Activated CD4-positive, alpha-beta T cell treated with anti-CD3 and anti-CD28 coated beads, Interleukin-2, amount 50 U/mL, for 16 hours (primary cell): Measurements from ENCODE around the gene MED25.
A peak's percentile ranks its signal among the peaks of the same experiment; 100 is the strongest.

Experiments used
- DNase-seq: peaks from one replicate; pipeline ENCODE4 v3.0.0-alpha.2; 2020

Gene MED25

GRCh38 chr19:49817964-49818648 is at the start of gene MED25:
MED25 (plus strand) TSS chr19:49818289; CDS start chr19:49818342, 53 bp downstream.
- peak; percentile 87 for DNase-seq

DNA sequence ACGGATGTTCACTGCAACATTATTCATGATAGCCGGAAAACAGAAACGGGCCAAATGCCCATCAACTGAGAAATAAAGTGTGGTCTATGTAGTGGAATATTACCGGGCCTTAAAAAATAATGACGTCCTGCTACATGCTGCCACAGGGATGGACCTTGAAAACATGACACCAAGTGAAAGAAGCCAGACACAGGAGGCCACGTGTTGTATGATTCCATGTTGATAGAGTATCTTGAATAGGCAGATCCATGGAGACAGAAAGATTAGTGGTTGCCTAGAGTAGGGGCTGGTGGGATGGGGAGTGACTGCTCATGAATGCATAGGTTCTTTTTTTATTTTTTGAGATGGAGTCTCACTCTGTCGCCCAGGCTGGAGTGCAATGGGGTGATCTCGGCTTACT is 47.6 kb upstream of the MED25 start:
- DNase-seq = no peak

GRCh38 chr19:49771674-49772139 is 46.4 kb upstream of the MED25 start:
- no peak for DNase-seq

DNA sequence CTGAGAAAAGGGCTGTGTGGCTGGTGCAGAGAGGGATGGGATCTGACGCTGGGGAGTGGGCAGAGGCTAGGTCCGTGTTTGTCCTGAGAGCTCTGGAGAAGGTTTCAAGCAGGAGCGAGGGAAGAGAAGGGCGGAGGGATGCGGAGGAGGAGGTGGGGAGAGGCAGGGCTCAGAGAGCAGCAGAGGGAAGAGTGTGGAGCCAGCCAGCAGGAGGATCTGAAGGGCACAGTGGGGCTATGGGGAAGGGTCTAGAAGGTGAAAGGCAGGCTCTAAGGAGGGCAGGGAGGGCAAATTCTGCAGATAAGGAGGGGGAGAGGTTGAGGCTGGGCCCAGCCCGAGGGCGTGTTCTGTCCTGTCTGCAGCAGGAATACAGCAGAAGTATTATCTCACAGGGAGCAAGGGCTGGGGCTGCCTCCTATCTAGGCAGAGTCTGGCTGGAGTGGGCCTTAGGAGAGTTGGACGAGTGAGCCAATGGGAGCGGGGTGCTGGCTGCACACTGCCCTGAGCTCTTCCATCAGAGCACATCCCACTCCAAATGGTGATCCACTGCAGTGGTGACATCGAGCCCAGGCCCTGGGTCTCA is 45.1 kb upstream of the MED25 start:
- DNase-seq = no peak

DNA sequence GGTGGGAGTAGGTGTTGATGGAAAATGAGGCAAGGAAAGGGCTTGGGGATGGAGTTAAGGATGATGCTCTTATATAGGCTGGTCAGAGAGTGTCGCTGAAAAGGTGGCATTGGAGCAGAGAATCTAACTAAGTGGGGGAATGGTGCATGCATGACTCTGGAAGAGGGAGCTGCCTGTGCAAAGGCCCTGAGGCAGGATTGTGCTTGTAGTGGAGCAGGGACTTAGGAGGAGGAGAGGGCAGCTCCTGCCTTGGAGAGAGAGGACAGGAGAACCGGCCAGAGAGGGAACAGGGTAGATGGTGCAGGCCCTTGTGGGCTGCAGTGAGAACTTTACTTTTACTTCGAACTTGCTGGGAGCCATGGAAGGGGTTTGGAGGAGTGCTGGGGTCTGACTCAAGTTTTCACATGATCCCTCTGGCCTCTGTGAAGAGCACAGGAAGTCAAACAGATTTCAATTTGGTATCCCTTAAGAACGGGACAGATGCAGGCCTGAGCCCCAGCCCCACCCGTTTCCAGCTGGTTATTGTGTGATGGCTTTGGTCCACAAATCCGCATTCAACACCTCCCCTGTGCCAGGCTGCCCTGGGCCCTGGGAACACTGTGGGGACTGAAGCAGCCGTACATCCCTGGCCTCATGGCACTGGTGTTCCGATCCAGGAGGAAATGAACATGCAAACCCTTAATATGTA is 44.3 kb upstream of the MED25 start:
- DNase-seq = no peak

- no peak for DNase-seq
These were observed 43.1 kb upstream of the MED25 start for GRCh38 chr19:49774969-49775368.

GRCh38 chr19:49775742-49776370 is 42.2 kb upstream of the MED25 start:
- DNase-seq = no peak

- DNase-seq = no peak
These were observed 41.7 kb upstream of the MED25 start for GRCh38 chr19:49776371-49776764.

DNA sequence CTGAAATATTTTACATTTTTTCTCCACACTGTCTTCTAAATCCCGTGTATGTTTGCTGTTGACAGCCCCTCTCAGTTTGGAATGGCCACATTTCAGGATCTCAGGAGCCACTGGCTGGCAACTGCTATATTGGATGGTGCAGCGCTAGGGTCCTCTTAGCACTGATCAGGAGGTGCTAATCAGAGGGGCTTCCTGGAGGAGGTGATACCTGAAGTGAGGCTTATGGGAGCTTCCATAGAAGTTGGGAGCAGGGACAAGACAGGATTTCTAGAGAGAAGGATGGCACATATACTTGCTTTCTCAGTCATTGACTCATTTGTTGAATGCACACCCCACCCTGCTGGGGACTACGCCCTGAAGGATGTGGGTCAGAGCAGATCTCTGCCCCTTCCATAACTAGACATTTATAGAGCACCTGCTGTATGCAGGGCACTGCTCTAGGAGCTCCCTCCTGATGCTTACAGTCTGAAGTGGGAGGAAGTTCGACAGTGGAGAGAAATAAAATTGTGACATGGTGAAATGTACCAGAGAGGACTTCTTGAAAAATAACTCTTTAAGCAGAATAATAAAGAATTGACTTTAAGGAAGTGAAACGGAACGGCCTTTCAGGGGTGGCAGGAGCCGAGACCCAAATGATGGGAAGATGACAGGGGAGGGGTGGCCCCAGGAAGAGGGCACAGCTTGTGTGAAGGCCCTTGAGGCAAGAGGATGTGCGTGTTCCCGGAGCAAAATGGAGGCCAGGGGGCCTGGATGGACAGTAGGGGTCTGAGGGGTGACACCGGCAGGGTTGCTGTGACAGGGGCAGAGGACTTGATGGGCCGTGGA is 38.1 kb upstream of the MED25 start:
- no peak for DNase-seq

- no peak for DNase-seq
These were observed 37.2 kb upstream of the MED25 start for GRCh38 chr19:49780861-49781260.

DNA sequence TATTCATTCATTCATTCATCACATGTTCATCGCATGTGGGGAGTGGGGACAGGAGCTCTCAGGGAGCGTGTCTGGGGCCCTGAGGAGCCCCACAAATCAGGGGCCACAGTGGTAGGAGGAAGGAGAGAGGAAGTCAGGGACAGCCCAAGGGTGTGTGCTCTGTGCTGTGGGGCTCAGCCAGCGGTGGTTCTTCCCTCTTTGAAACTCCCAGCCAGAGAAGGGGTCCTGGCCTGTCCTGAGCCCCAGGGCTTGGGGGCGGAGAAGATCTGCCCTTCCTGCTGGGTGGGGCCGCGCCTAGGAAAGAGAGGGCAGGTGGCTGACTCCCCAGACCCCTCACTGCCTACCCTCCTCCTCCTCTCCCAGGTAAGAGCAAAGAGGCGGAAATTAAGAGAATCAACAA is 36.7 kb upstream of the MED25 start:
- no peak for DNase-seq

DNA sequence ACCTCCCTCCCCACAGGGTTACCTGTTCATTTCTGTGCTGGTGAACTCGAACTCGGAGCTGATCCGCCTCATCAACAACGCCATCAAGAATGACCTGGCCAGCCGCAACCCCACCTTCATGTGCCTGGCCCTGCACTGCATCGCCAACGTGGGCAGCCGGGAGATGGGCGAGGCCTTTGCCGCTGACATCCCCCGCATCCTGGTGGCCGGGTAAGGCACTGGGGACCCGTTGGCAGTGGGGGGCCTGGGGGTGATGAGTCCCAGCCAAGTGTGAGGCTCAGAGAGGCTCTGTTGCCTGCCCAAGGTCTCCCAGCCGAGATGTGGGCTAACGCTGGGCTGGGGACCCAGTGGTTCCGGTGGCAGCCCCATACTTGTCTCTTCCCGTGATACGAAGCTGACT is 35.6 kb upstream of the MED25 start:
- no peak for DNase-seq

DNA sequence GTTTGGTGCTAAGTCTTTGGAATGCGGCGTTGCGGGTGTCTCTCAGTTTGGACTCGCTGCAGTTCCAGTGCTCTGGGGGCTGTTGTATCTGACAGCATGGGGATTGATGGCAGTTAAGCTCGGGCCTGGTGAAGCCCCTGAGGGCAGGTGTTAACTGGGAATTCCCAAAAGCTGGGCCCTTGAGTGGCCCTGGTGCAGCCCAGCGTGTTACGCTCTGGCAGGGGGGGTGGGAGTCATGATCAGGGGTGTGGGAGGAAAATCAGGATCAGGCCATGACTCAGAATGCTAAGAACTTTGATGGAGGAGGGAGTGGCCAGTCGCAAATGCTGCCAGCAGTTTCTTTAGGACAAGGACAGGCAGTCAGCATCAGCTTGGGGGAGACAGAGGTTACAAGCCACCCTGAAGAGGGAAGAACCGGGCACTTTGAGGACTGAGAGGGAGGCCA is 31.7 kb upstream of the MED25 start:
- DNase-seq = no peak

GRCh38 chr19:49787746-49788145 is 30.3 kb upstream of the MED25 start:
- DNase-seq = no peak

GRCh38 chr19:49788857-49789256 is 29.2 kb upstream of the MED25 start:
- no peak for DNase-seq

- DNase-seq = no peak
These were observed 27.2 kb upstream of the MED25 start for GRCh38 chr19:49790866-49791265.

GRCh38 chr19:49791776-49792445 is 26.2 kb upstream of the MED25 start:
- DNase-seq = no peak

DNA sequence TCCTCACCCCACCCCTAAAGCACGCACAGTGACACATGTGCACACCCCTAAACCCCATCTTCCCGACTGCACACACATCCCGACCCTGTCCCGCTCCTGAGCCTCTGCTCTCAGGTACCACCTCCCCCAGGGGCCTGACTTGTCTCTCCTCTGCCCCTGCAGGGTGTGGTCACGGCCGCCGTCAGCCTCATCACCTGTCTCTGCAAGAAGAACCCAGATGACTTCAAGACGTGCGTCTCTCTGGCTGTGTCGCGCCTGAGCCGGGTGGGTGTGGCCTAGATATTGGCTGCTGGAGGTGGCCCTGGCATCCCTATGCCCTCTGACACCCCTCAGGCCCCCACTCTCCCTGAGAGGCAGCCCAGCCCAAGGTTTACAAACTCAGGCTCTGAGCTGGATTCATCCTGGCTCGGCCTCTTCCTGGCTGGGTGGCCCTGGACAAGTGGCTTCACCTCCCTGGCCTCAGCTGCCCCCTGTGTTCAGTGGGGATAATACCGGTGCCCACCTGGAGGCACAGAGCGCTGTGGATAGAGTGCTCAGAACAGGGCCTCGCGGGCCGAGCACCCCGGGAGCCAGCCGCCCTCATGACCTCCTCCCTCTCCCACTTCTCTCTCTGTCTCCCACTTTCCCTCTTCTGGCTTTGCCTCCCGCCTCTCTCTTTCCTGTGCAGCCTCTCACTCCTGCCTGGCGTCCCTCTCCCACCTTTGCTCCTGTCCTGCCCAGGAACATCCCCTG is 25.1 kb upstream of the MED25 start:
- no peak for DNase-seq

DNA sequence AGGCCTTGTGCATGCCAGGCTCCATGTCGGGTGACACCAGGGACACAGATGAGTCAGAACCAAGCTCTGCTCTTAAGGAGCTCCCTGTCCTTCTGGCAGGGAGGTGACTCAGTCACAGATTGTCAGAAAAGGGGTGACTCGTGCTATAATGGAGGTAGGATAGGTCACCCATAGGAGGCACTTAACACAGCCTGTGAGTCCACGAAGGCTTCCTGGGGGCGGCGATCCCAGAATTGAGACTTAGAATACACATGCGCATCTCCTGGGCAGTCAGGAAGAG is 24.6 kb upstream of the MED25 start:
- peak; percentile 31 for DNase-seq

DNA sequence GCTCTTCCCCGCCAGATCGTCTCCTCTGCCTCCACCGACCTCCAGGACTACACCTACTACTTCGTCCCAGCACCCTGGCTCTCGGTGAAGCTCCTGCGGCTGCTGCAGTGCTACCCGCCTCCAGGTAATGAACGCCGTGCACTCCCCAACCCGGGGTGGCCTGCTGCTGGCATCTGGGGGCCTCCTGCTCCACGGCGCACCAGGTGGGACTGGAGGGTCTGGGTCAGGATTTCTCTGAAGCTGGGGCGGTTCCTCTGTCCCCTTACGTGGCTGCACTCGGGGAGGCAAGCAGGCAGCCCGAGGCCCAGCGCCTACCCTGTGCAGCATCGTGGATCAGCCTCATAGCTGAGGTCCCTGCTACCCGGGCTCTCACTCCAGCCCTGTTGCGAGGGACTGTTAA is 22.5 kb upstream of the MED25 start:
- no peak for DNase-seq

GRCh38 chr19:49798574-49798973 is 19.5 kb upstream of the MED25 start:
- no peak for DNase-seq
